Measurements from ENCODE around the gene TMPO. TPM values are rescaled to one million over a fixed set of nuclear protein-coding genes. Genes with fewer than 3 reads are reported as not detected.
"Not testable (repeated sequence)": the region's sequence is repeated elsewhere in the genome, so short reads cannot be mapped to it uniquely, and the experiment has no call there.

Gene TMPO
- total and polyA plus RNA-seq, 4 donors: 20.7 to 149 (median 30.6) TPM

- H3K27me3 ChIP-seq (ENCODE audit: control insufficient read depth in 3 of 3, insufficient read depth in 3 of 3, low read length in 2 of 3): no peaks in the 10 kb centered on the region
- no peaks in the 10 kb centered on the region for H3K4me1 ChIP-seq (ENCODE audit: control insufficient read depth in 5 of 5, insufficient read depth in 5 of 5, low read length in 5 of 5)
- peaks cover 2 to 20% (median 13%) of the 10 kb centered on the region in 4 donors for H3K36me3 ChIP-seq (ENCODE audit: control insufficient read depth in 4 of 4, insufficient read depth in 4 of 4, low read length in 4 of 4)
- DNase-seq: no peak
- TF ChIP-seq, protein P1, sequence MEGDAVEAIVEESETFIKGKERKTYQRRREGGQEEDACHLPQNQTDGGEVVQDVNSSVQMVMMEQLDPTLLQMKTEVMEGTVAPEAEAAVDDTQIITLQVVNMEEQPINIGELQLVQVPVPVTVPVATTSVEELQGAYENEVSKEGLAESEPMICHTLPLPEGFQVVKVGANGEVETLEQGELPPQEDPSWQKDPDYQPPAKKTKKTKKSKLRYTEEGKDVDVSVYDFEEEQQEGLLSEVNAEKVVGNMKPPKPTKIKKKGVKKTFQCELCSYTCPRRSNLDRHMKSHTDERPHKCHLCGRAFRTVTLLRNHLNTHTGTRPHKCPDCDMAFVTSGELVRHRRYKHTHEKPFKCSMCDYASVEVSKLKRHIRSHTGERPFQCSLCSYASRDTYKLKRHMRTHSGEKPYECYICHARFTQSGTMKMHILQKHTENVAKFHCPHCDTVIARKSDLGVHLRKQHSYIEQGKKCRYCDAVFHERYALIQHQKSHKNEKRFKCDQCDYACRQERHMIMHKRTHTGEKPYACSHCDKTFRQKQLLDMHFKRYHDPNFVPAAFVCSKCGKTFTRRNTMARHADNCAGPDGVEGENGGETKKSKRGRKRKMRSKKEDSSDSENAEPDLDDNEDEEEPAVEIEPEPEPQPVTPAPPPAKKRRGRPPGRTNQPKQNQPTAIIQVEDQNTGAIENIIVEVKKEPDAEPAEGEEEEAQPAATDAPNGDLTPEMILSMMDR (IDR thresholded peaks at IDR 0.05; ENCODE audit: control extremely low read depth, extremely low read depth): no peak
- H3K27ac ChIP-seq (ENCODE audit: low read depth in 1 of 2, low read length in 1 of 2): no peak overlapping the region
- WGBS, 2 donors: 88 to 97% methylated on average over 1 of the region's 1 CpG
- no peak overlapping the region for H3K9ac ChIP-seq (ENCODE audit: insufficient read depth in 1 of 2, low read length in 2 of 2)
- H3K4me3 ChIP-seq: no peak overlapping the region
- no peaks in the 10 kb centered on the region for H3K9me3 ChIP-seq (ENCODE audit: control insufficient read depth in 4 of 4, insufficient read depth in 3 of 4, low read length in 3 of 4)
- no peak for ATAC-seq (ENCODE audit: insufficient read depth, low FRiP score)
Observed at GRCh38 chr12:98544751-98545150, 29.4 kb downstream of the TMPO start.

- TF ChIP-seq, protein P1 (IDR thresholded peaks at IDR 0.05; ENCODE audit: control extremely low read depth, extremely low read depth): no peak
- ATAC-seq (ENCODE audit: insufficient read depth, low FRiP score) (no peak), DNase-seq (no peak)
- Histone ChIP-seq H3K36me3 (ENCODE audit: control insufficient read depth in 4 of 4, insufficient read depth in 4 of 4, low read length in 4 of 4) (peaks cover 6 to 24% (median 13%) of the 10 kb centered on the region in 4 donors), H3K9me3 (ENCODE audit: control insufficient read depth in 4 of 4, insufficient read depth in 3 of 4, low read length in 3 of 4) (no peaks in the 10 kb centered on the region), H3K27ac (ENCODE audit: low read depth in 1 of 2, low read length in 1 of 2) (no peak overlapping the region), H3K27me3 (ENCODE audit: control insufficient read depth in 3 of 3, insufficient read depth in 3 of 3, low read length in 2 of 3) (no peaks in the 10 kb centered on the region), H3K4me1 (ENCODE audit: control insufficient read depth in 5 of 5, insufficient read depth in 5 of 5, low read length in 5 of 5) (no peaks in the 10 kb centered on the region), H3K9ac (ENCODE audit: insufficient read depth in 1 of 2, low read length in 2 of 2) (no peak overlapping the region), H3K4me3 (no peak overlapping the region)
- WGBS, 2 donors: 92 to 98% methylated on average over 5 of the region's 5 CpGs
Observed at GRCh38 chr12:98549371-98550110, 34.2 kb downstream of the TMPO start.

GRCh38 chr12:98551787-98552186, 36.4 kb downstream of the TMPO start:
- ATAC-seq (ENCODE audit: insufficient read depth, low FRiP score): no peak
- no peaks in the 10 kb centered on the region for H3K4me1 ChIP-seq (ENCODE audit: control insufficient read depth in 5 of 5, insufficient read depth in 5 of 5, low read length in 5 of 5)
- no peaks in the 10 kb centered on the region for H3K27me3 ChIP-seq (ENCODE audit: control insufficient read depth in 3 of 3, insufficient read depth in 3 of 3, low read length in 2 of 3)
- 95 to 96% methylated on average over 3 of the region's 3 CpGs for WGBS, 2 donors
- no peak overlapping the region for H3K4me3 ChIP-seq
- no peaks in the 10 kb centered on the region for H3K9me3 ChIP-seq (ENCODE audit: control insufficient read depth in 4 of 4, insufficient read depth in 3 of 4, low read length in 3 of 4)
- H3K27ac ChIP-seq (ENCODE audit: low read depth in 1 of 2, low read length in 1 of 2): no peak overlapping the region
- peaks cover 5 to 18% (median 10%) of the 10 kb centered on the region in 4 donors for H3K36me3 ChIP-seq (ENCODE audit: control insufficient read depth in 4 of 4, insufficient read depth in 4 of 4, low read length in 4 of 4)
- DNase-seq: no peak
- TF ChIP-seq, protein P1 (IDR thresholded peaks at IDR 0.05; ENCODE audit: control extremely low read depth, extremely low read depth): no peak
- H3K9ac ChIP-seq (ENCODE audit: insufficient read depth in 1 of 2, low read length in 2 of 2): no peak overlapping the region

DNA sequence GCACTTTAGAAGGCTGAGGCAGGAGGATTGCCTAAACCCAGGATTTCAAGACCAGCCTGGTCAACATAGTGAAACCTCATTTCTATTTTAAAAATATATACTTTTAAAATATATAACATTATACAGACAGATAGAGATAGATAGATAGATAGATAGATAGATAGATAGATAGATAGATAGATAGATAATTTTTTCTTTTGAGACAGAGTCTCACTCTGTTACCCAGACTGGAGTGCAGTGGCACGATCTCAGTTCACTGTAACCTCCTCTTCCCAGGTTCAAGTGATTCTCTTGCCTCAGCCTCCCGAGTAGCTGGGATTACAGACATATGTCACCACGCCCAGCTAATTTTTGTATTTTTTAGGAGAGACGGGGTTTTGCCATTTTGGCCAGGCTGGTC, 42.7 kb downstream of the TMPO start:
- H3K4me1 ChIP-seq (ENCODE audit: control insufficient read depth in 5 of 5, insufficient read depth in 5 of 5, low read length in 5 of 5); DNase-seq; H3K9ac ChIP-seq (ENCODE audit: insufficient read depth in 1 of 2, low read length in 2 of 2); H3K4me3 ChIP-seq; H3K36me3 ChIP-seq (ENCODE audit: control insufficient read depth in 4 of 4, insufficient read depth in 4 of 4, low read length in 4 of 4); H3K9me3 ChIP-seq (ENCODE audit: control insufficient read depth in 4 of 4, insufficient read depth in 3 of 4, low read length in 3 of 4); ATAC-seq (ENCODE audit: insufficient read depth, low FRiP score); H3K27ac ChIP-seq (ENCODE audit: low read depth in 1 of 2, low read length in 1 of 2); H3K27me3 ChIP-seq (ENCODE audit: control insufficient read depth in 3 of 3, insufficient read depth in 3 of 3, low read length in 2 of 3): not testable (repeated sequence)
- 91 to 93% methylated on average over 4 of the region's 4 CpGs for WGBS, 2 donors
